Rectal smooth muscle tissue (tissue), 1 donor: ENCODE data around the gene MTHFS.

Experiments
- H3K27ac ChIP-seq: one replicate; pipeline ENCODE4 v1.7.0; 2013; ENCODE audit warnings: low read depth, low read length, inconsistent platforms
- H3K27me3 ChIP-seq: one replicate; pipeline ENCODE4 v1.7.0; 2013; ENCODE audit warnings: low read length; ENCODE audit not compliant: control insufficient read depth, insufficient read depth
- H3K36me3 ChIP-seq: one replicate; pipeline ENCODE4 v1.7.0; 2013; ENCODE audit warnings: low read length; ENCODE audit not compliant: control insufficient read depth, insufficient read depth
- H3K4me1 ChIP-seq: one replicate; pipeline ENCODE4 v1.7.0; 2013; ENCODE audit warnings: low read length; ENCODE audit not compliant: control insufficient read depth, insufficient read depth
- H3K4me3 ChIP-seq: one replicate; pipeline ENCODE4 v1.7.0; 2013; ENCODE audit warnings: low read length
- H3K9ac ChIP-seq: one replicate; pipeline ENCODE4 v1.7.0; 2013; ENCODE audit warnings: low read length

MTHFS gene

DNA sequence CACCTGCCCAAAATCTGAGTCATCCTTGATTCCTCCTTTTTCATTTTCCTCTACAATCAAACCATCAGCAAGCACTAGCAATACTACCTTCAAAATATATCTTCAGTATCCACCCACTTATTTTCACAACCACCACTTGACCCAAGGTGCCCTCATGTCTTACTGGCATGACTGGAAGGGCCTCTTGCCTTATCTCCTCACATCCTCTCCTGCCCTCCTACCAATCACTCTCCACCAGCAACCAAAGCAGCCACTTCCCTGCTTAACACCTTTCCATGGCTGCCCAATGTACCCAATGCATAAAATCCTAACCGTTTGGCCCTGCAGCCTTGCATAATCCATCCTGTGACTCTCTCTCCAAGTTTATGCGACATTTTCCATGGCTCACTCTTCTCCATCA lies 76.0 kb downstream of the MTHFS start:
- H3K4me1 ChIP-seq, result no peaks in the 10 kb centered on the region
- no peaks in the 10 kb centered on the region for H3K27me3 ChIP-seq
- H3K4me3 ChIP-seq, result no peak overlapping the region
- H3K27ac ChIP-seq, result no peak overlapping the region
- H3K36me3 ChIP-seq, result no peaks in the 10 kb centered on the region
- no peak overlapping the region for H3K9ac ChIP-seq

DNA sequence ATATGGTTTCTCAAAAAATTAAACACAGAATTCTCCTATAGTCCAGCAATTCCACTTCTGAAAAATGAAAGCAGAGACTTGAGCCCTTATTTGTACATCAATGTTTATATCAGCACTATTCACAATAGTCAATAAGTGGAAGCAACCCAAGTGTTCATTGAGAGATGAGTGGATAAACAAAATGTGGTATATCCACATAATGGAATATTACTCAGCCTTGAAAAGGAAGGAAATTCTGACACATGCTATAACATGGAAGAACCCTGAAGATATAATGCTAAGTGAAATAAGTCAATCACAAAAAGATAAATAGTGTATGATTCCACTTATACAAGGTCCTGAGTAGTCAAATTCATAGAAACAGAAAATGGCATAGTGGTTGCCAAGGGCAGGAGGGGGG lies 76.6 kb downstream of the MTHFS start:
- H3K27me3 ChIP-seq, result no peaks in the 10 kb centered on the region
- no peak overlapping the region for H3K9ac ChIP-seq
- H3K4me3 ChIP-seq, result no peak overlapping the region
- no peaks in the 10 kb centered on the region for H3K4me1 ChIP-seq
- H3K27ac ChIP-seq, result no peak overlapping the region
- no peaks in the 10 kb centered on the region for H3K36me3 ChIP-seq

GRCh38 chr15:79816571-79816970 lies 80.2 kb downstream of the MTHFS start:
- H3K36me3 ChIP-seq, result no peaks in the 10 kb centered on the region
- no peaks in the 10 kb centered on the region for H3K4me1 ChIP-seq
- no peak overlapping the region for H3K27ac ChIP-seq
- no peaks in the 10 kb centered on the region for H3K27me3 ChIP-seq
- H3K4me3 ChIP-seq, result no peak overlapping the region
- H3K9ac ChIP-seq, result no peak overlapping the region

GRCh38 chr15:79815468-79815867 lies 81.3 kb downstream of the MTHFS start:
- Histone ChIP-seq H3K4me3 (no peak overlapping the region), H3K27me3 (no peaks in the 10 kb centered on the region), H3K9ac (no peak overlapping the region), H3K27ac (no peak overlapping the region), H3K4me1 (no peaks in the 10 kb centered on the region), H3K36me3 (no peaks in the 10 kb centered on the region)

DNA sequence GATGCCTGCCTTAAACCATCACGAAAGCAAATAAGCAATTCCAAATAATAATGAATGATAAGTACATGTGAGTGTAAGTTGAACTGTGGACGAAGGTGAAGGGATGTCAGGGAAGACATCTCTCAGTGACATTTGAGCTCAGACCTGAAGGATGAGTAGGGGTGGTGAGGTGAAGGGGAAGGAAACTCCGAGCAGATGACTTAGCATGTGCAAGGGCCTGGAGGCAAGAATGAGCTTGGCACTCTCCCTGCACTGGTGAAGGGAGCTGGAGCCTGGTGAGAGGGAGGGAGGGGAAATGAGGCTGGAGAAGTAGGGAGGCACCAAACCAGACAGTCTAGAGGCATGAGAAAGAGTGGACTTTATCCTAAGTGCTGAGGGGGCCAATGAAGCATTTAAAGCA lies 84.3 kb downstream of the MTHFS start:
- H3K9ac ChIP-seq, result no peak overlapping the region
- H3K27ac ChIP-seq, result no peak overlapping the region
- H3K27me3 ChIP-seq, result no peaks in the 10 kb centered on the region
- no peaks in the 10 kb centered on the region for H3K36me3 ChIP-seq
- no peak overlapping the region for H3K4me3 ChIP-seq
- H3K4me1 ChIP-seq, result no peaks in the 10 kb centered on the region

GRCh38 chr15:79811406-79812405 lies 85.1 kb downstream of the MTHFS start:
- no peak overlapping the region for H3K9ac ChIP-seq
- no peak overlapping the region for H3K4me3 ChIP-seq
- H3K27ac ChIP-seq, result no peak overlapping the region
- H3K27me3 ChIP-seq, result no peaks in the 10 kb centered on the region
- H3K4me1 ChIP-seq, result no peaks in the 10 kb centered on the region
- no peaks in the 10 kb centered on the region for H3K36me3 ChIP-seq

DNA sequence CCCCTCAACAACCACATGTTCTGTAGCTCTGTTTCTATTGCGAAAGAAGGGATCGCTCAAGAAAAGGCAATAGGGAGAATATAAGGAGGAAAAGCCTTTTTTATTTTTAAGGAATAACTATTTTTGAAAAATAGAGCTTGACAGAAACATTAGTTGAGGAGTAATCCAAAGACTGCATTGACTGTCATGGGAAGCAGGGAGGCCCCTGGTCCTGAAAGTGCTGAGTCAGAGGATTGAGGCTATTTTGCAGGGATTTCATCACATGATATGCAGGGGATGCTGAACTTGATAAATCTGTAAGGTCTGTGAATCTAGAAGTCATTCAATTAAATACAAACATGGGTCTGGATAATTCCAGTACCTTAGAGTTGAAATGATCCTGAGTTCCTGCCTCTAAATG lies 92.0 kb downstream of the MTHFS start:
- no peaks in the 10 kb centered on the region for H3K36me3 ChIP-seq
- no peaks in the 10 kb centered on the region for H3K27me3 ChIP-seq
- H3K9ac ChIP-seq, result no peak overlapping the region
- H3K27ac ChIP-seq, result no peak overlapping the region
- no peak overlapping the region for H3K4me3 ChIP-seq
- no peaks in the 10 kb centered on the region for H3K4me1 ChIP-seq

GRCh38 chr15:79798311-79798710 lies 98.5 kb downstream of the MTHFS start:
- H3K27ac ChIP-seq, result no peak overlapping the region
- no peak overlapping the region for H3K9ac ChIP-seq
- H3K4me1 ChIP-seq, result no peaks in the 10 kb centered on the region

More at GRCh38 chr15:79798311-79798710, 98.5 kb downstream of the MTHFS start:
- H3K4me3 ChIP-seq, result no peak overlapping the region
- no peaks in the 10 kb centered on the region for H3K27me3 ChIP-seq
- H3K36me3 ChIP-seq, result no peaks in the 10 kb centered on the region
